HG03064 (cell line): ENCODE results near the gene AGAP3.

Source experiments
- ATAC-seq: cut with Tn5 transposase; IDR thresholded peaks from one replicate; pipeline ENCODE4 v1.9.1; 2021; ENCODE audit warnings: low read depth; ENCODE audit not compliant: unreplicated experiment

Gene AGAP3

DNA sequence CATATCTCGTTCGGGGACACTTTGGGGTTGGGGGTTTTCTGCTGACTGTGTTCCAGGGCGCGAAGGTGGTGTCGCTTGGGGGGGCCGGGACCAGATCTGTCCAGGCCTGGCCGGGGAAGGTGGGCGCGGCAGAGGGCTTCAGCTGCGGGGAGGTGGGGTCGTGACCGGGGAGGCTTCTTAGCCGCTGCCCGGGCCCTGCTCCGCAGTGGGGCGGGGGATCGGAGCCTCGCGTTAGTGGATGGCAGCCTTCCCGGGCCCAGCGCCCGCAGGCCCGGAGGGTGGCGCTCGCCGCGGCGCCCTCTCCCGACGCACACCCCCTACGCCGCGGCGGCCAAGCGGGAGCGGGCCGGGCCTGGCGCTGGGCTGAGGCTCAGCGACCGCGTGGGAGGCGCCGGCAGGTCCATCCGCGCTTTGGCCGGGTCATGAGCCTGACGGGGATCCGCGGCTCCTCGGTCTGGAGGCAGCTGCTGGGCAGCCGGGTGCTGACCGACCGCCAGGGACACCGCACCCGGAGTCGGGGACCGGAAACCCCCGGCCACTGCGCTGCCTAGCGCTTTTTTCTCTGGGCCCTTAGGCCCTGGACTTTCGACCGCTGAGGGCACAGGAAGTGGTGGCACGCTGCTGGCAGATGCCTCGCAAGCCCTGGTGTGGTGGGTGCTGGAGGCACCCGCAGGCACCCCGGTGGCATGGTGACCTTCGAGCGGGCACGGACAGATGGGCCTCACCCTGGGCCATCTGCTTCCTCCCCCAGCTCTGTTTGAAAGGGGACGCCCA lies 1.2 kb downstream of the AGAP3 start:
- no peak for ATAC-seq

DNA sequence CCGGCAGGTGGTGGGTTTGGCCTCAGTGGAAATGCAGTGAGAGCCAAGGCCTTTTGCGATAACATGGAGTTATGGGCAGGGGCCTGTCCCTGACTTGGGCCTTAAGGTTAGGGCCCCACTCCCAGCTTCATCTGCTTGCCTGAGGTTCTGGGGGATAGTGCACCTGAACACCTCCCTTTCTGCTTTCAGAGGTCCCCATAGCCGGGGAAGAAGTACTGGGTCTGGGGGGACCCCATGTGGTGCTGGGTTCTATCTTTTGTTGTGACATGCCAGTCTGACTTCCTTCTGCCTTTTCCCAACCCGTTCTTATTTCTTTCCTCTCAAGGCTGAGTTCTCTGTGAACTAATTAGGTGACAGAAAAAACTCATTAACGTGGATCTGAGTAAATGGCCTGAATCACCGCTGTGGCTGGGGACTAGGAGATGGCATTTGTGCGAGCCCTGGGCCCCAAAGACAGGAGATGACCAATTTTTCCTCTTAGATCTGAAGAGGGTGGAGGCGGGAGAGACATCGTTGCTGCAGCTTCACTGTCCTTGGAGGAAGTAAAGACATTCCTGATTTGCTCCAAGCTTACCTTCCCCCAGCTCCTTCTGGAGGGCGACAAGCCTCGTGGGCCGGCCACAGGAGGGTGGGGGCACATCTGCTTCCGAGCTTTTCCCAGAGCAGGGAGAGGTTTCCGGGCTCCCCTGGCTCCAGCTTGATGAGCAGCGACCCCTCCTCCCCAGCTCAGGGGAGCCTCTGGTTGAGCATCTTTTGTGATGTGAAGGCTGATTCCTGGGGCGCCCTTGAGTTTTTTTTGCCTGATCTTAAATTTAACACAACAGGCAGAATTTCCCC lies 2.0 kb downstream of the AGAP3 start:
- ATAC-seq, result no peak

DNA sequence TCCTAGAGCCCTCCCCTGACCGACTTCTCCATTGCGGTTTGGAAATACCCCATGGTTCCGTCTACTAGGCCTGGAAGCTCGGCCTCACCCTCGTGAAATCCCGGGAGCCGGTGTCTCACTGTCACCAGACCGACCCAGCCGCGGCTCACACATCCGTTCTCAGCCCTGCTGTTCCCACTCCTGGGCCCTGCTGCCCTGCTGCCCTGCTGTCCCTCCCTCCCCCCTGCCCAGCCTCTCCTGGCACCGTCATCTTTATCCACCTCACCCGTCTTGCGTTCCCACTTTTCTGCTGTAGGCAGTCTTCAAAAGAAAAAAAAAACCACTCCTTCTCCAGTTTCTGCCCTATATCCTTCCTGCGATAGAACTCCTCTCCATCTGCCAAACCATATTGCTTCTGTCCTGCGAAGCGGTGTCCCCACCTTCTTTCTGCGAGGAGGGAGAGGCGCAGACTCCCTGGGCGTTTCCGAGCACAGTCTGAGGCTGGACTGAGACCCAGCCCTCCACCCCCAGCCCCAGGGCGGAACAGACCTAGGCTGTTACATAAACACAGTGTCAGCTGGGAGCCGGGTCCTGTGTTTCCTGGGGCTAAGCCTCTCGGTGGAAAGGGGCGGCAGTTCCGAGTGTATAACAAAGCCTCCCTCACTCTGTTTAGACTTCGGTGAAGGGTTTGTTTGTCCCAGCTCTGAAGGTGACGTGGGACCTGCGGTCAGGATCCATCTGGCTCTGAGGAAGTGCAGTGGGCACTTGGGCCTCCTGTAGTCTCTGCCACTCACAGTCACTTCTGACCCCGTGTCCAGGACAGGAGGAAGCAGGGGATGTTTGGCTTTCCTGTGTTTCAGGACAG lies 2.8 kb downstream of the AGAP3 start:
- no peak for ATAC-seq

DNA sequence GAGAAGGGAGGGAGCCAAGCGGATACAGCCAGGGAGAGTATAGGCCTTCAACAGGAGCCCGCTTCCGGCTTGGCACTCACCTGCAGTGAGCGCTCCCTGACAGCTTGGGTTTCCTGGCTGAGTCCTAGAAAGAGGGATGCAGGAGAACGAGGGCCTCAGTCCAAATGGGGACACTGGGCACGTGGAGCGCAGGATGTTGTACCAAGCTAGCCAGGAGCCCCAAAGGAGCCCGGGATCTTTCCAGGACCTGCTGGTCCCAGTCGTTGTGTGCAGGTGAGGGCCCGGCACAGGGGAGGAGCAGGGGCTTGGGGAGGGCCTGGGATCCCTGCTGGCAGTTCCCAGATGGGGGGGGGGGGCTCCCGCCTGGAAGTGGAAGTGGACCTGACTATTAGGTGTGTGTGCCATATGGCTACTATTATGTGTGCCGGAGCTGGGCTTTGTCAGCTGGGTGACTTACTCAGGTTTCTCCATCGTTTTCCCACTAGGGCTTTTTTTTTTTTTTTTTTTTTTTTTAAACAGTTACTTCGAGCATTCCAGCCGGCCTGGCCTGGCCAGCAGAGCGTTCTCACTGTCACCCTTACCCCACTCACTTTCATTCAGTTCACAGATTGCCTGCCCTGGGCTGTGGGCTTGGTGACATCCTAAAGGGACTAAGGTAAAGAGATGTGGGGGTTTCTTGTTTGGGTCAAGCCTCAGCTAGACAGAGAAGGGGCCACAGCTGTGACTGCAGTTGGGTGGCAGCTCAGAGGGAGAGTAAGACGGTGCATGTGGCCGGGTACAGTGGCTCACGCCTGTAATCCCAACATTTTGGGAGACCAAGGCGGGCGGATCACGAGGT lies 3.8 kb downstream of the AGAP3 start:
- no peak for ATAC-seq

DNA sequence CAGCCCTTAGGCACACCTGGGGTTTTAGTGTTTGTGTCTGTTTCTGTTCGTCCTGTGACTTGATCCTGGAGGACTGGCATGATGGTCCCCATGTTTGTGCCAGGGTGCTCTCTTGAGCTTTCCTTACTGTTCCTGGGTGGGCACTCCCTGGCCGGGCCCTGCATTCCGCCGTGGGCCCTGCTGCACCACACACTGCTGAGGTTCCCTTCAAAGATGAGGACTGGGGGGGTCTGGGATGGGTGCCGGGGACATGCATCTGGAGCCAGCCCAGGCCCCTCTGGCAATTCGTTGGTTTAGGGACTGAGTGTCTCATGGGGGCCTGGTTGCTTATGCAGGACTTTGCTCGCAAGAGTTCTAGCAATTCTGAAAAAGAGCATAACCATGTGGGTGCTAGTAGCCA lies 4.7 kb downstream of the AGAP3 start:
- ATAC-seq, result no peak

DNA sequence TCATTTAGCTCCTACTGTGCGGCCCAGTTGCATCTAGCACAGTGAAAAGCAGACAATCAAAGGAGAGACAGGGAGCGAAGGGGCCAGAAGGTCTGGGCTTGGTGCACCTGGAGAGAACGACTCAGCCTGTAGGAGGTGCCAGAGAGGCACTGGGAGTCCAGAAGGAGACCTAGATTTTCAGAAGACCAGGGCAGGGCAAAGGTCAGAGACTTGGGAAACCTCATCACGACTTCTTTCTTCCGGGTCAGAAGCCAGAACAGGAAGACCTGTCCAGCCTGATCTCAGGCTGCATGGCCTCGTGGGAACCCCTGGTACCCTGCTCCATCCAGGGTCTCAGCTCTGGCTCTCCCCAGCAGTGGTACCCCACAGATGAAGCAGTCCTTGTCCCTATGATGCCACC lies 5.2 kb downstream of the AGAP3 start:
- no peak for ATAC-seq

DNA sequence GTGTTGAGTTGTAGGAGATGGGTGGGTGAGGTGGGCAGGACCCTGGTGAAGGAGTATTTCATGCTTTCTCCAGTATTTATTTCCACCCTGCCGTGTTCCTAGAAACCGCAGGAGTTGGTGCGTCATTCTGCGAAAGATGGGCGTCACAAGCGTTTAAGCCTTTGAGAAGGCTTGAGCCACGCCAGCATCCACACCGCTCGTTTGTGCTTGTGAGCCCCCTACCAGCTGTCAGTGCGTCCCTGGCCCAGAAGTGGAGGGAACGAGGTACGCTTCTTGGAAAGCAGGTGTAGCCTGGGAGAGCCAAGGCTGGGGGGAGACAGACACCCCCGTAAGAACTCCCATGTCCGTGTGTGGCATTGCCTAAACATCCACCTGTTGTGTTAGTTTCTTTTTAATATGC lies 5.7 kb downstream of the AGAP3 start:
- no peak for ATAC-seq

DNA sequence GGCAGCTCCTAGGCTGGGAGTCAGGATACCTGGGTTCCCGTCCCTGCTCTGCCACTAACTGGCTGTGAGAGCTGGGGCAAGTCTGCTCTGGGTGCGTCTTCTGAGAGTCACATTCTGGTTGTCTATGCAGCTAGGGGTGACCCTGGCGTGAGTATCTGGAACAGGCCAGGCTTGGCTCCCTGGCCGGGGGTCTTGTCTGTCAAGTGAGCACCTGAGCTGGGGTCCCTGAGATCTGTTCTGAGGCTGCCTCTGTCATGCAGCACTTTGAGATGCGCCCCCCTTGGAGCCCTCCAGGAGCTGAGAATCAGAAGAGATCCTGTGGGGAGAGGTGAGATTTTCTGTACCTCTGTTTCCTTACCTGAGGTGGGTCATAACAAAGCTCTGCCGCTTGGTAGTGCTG lies 7.5 kb downstream of the AGAP3 start:
- ATAC-seq, result no peak

DNA sequence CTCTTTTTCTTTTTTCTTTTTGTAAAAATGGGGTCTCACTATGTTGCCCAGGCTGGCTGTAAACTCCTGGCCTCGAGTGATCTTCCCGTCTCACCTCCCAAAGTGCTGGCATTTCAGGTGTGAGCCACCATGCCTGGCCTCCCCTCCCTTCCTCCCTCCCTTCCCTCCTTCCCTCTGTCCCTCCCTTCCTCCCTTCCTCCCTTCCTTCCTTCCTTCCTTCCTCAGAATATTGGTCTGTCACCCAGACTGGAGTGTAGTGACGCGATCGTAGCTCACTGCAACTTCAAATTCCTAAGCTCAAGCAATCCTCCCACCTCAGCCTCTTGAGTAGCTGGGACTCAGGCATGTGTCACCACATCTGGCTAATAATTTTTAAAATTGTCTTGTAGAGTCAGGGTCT lies 8.4 kb downstream of the AGAP3 start:
- ATAC-seq, result no peak

DNA sequence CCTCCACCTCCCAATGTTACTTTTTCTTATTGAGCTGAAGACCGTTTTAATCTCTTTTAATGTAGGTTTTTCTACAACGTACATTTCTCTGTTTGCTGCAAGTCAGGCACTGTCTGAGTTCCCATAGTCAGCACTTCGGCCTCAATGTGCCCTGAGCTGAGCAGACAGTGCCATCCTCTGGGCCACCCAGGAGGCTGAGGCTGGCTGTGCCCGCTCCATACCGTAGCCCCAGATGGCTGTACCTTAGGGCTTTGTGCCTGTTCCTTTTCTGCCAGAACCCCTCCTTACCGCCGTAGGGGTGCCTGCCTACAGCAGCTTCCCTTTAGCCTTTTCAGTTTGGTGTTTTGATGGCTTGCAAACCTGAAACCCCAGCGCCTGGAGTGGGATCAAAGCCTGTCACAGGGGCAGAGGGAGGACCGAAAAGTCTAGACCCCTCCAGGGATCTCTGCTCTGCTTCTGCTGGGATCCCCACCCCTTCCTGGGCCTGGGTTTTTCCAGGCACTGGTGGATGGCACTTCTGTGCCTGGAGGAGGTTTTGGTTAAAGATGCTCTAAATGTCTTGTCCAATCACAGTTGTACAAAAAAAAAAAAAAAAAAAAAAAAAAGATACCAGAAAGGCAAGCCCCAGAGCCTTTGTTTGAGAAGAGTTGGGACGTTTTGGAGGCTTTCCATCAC lies 9.0 kb downstream of the AGAP3 start:
- no peak for ATAC-seq

DNA sequence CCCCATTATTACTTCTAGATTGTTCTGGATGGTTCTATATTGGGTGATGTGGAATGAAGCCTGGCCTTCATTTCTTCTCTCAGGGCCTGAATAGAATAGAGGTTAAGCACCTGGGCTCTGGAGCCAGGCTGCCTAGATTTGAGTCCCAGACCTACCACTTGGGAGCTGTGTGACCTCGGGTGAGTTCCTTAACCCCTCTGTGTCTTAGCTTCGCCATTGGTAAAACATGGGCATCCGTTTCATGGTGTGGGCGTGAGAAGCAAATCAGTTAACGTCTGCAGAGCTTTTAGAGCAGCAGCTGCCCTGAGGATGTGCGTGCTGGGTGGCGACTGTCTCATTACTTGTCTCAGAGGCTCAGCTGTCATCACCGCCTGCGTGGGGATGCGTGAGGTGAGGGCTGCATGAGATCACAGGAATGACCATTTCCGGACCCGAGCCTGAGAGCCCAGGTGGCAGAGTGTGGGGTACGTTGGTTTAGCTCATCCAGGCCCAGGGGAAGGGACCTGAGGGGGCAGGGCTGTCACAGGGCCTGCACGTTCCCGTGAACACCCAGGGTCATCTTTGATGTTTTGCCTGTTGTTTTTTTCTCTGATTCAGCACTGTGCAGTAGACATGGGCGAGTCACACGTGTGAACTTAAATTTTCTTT lies 9.7 kb downstream of the AGAP3 start:
- no peak for ATAC-seq

DNA sequence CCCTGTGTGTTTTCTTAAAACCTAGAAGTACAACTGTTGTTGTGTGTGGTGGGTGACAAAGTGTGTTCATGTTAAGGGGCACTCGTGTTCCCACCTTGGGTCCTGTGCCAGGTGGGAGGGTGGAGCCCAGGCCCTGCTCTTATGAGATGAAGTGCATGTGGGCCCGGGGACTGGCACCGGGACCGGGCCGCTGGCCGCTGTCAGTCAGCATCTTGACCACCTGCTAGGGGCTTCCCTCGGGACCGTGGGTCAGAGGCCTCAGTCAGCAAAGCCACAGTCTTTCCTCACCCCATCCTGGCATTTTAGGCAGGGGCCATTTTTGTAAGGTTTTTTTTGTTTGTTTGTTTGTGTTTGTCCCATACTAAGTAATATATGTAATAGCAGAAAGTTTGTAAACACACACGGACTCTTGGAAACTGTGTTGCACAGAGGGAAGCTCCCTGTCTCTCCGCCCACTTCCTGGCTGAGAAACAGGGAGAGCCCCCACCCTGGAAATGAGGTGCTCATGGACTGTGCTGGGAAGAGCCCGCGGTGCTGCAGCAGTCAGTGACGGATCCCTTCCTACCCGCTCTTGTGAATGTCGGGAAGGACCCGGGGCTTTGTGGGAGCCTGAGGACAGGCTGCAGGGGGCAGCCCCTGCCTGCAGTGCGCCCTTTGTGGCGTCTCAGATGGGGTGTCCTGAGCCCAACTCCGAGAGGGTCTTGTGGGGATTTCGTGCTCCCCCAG lies 13.4 kb downstream of the AGAP3 start:
- no peak for ATAC-seq

DNA sequence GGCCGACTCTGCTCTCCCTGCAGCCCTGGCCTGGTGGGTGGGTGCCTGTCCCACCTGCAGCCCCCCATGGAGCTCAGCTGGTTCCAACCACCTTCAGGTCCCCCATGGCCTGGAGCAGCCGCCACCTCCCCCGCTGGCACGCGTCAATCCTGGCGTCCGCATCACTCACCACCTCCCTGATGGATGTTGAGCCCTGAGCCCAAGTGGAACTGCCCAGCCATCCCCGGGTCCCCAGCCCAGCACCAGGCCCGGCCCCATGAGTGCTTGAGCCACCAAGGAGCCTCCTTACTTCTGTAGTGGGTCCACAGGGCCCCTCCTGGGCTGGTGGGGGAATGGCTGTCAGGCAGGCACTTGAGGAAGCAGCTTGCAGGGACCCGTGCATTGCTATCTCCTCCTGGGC lies 14.6 kb downstream of the AGAP3 start:
- ATAC-seq, result no peak

DNA sequence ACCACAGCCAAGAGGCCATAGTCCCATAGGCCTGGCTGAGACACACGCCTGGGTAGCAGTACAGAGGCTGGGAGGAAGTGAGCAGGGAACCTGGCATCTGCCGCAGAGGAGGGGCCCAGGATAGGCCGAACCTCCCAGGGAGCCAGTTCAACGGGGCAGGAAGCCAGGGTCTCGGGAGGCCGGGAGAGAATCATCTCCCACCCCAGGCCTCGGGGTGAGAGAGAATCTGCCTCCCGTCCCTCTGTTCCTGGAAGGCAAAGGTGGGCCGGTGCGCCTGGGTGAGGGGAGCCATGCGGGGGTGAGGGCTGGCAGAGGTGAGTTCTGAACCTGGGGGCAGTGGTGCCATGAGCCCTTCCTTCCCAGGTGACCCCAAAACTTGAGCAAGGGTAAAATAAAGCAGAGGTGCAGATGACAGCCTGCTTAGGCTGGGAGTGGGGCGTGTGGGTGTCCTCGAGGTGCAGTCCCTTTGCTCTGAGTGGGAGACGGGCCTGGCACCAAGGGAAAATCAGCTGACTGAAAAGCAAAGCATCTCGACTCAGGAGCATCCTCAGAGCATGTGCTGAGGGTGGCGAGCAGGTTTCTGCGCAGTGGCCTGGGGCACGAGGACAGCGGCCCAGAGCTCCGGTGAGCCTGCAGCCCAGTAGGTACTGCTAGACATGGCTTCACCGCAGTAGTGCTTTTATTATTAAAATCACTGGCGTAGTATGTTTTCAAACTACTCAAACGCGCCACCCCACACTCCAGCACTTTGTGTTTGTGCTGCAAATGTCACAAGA lies 15.5 kb downstream of the AGAP3 start:
- no peak for ATAC-seq

DNA sequence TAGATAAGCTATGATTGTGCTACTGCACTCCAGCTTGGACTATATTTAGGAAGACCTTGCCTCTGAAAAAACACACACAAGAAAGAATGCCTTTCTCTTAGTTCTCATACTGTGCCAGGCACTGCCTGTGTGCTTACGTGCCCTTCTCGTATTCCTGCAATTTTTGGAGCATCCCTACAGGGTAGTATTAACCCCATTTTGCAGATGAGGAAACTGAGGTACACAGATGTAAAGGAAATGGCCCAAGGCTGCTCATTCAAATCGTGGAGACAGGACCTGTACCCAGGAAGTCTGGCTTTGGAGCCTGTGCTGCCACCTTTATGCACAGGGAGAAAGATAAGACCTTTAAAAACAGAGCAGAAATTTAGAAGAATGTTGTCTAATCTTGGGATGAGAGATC lies 16.7 kb downstream of the AGAP3 start:
- no peak for ATAC-seq

DNA sequence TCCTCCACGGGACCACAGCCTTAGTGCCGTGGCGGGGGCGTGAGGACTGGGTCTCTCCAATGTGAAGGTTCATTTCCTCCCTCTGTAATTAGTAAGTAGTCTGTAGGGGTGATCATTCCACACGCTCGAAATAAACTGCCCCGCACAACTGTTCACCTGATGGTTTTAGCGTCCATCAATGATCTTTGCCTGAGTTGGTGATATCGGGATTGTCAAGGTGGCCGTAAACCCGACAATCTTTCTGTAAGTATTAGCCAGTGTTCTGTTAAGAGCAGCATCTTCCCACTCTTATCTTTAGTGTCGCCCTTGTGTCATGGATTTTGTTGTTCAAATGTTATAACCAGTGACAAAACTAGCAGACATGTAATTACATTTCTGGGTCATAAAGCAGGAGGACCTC lies 17.7 kb downstream of the AGAP3 start:
- ATAC-seq, result no peak

DNA sequence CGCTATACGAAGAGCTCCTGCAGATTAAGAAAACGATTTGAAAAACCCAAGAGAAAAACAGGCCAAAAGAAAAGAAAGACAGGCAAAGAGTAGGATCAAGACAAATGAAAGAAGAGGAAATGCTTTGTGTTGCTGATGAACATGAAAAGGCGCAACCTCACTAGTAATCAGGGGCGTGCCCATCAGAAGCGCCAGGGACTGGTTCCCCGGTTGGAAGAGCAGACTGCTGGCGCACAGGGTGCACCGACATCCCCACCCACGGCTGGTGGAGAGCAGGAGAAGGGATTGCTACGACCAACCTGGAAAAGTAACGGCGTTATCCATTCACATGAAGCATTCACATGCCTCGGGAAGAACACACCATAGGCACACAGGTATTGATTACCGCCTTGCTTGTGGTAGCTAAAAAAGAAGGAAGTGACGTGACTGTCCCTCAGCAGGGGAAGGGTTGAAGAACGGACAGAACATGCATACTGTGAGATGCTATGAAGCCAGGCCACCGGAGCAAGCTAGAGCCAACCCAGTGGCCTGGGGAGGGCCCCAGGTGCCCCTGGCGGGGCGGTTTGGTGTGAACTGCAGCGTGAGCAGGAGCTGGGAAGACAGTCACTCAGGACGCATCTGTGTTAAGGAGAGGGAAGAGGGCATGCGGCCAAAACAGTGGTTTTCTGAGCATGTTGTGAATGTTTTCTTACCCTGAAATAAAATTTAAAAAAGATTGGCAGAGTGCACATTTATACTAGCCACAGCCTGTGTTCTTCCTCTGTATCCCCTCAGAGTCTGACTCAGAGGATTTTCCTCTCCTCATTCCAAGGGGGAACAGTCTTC lies 18.3 kb downstream of the AGAP3 start:
- no peak for ATAC-seq
